Ishikawa (cell line): ENCODE measurements around the gene STEAP4.

Experiments used
- MAX ChIP-seq: IDR thresholded peaks from 2 replicates; pipeline ENCODE4 v1.6.1; 2012
- REST ChIP-seq: IDR thresholded peaks from 2 replicates; pipeline ENCODE4 v1.6.1; 2012; ENCODE audit warnings: low read depth, mild to moderate bottlenecking
- USF1 ChIP-seq: IDR thresholded peaks from 2 replicates; pipeline ENCODE4 v1.6.1; 2012

- TF ChIP-seq USF1, result no peak
- no peak for TF ChIP-seq REST
- no peak for TF ChIP-seq MAX
These were observed 22.1 kb upstream of the STEAP4 start for GRCh38 chr7:88328787-88329186.
